ENCODE data around the gene CORO2B. TPM values are rescaled to one million over a fixed set of nuclear protein-coding genes. Genes with fewer than 3 reads are reported as not detected.

CORO2B gene
- total and polyA plus RNA-seq, 5 donors: 5.8 to 13.7 (median 11.1) TPM

DNA sequence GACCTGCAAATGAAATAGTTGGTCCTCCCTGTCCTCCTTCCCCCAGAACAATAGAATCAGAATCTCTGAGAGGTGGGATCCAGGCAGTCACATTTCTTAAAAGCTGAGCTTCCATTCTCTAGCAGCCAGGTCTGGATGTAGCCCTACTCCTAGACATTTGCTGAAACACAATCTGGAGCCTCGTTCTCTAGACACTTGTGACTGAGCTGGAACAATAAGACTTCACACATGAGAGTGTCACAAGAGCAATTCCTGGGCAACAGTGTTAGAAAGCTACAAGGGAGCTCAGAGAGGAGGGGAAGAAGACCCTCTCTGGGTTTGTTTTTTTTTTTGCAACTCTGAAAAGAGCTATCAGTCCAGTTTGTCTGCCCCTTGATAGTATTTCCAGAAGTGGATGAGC is 14.5 kb downstream of the CORO2B start:
- intact Hi-C loops (cut with DNase I): no loop called here
- no peaks in the 10 kb centered on the region for H3K27me3 ChIP-seq (ENCODE audit: control insufficient read depth, insufficient read depth)
- no peaks in the 10 kb centered on the region for H3K9me3 ChIP-seq (ENCODE audit: control insufficient read depth, low read length)
- peaks cover 6% of the 10 kb centered on the region for H3K4me1 ChIP-seq (ENCODE audit: control insufficient read depth, insufficient read depth, low read length)
- no peak overlapping the region for H3K4me3 ChIP-seq (ENCODE audit: low read length)
- 51% methylated on average over 1 of the region's 1 CpG for whole genome bisulfite sequencing
- H3K27ac ChIP-seq (ENCODE audit: low read length): no peak overlapping the region
- DNase-seq: no peak
- ATAC-seq: no peak

DNA sequence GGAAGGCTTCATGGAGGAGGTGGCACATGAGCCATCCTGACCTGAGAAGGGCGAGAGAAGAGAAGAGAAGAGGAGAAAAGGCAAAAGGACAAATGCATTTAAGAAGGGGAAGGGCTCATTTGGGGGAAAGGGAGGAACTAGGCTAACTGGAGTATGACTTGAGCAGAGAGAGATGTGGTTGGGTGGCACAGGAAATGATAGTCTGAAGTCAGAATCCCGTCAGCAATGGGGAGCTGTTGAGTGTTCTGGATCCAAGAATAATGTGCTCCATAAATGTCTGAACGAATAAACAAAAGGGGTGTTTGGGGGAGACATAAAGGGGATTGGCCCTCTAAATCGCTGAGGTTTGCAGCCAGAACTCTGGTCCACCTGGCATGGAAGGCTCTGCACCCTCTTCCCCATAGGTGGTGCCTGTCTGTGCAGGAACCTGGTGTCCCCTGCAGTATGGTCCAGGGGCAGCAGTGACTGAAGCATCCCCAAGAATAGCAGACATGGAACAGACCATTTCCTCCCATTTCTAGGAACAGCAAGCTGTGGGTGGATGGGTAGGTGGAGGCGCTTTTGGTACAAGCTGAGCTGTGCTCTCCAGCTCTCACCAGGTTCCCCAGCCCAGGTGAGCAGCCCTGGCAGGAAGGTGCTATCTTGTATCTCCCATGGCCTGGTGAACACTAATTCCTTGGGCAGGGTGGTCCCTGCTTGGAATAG is 15.2 kb downstream of the CORO2B start:
- ATAC-seq: no peak
- no peak overlapping the region for H3K4me3 ChIP-seq (ENCODE audit: low read length)
- no peak overlapping the region for H3K27ac ChIP-seq (ENCODE audit: low read length)
- intact Hi-C loops (cut with DNase I): no loop called here
- H3K4me1 ChIP-seq (ENCODE audit: control insufficient read depth, insufficient read depth, low read length): peaks cover 10% of the 10 kb centered on the region
- no peaks in the 10 kb centered on the region for H3K9me3 ChIP-seq (ENCODE audit: control insufficient read depth, low read length)
- no peaks in the 10 kb centered on the region for H3K27me3 ChIP-seq (ENCODE audit: control insufficient read depth, insufficient read depth)
- WGBS: 80% methylated on average over 5 of the region's 5 CpGs
- no peak for DNase-seq

DNA sequence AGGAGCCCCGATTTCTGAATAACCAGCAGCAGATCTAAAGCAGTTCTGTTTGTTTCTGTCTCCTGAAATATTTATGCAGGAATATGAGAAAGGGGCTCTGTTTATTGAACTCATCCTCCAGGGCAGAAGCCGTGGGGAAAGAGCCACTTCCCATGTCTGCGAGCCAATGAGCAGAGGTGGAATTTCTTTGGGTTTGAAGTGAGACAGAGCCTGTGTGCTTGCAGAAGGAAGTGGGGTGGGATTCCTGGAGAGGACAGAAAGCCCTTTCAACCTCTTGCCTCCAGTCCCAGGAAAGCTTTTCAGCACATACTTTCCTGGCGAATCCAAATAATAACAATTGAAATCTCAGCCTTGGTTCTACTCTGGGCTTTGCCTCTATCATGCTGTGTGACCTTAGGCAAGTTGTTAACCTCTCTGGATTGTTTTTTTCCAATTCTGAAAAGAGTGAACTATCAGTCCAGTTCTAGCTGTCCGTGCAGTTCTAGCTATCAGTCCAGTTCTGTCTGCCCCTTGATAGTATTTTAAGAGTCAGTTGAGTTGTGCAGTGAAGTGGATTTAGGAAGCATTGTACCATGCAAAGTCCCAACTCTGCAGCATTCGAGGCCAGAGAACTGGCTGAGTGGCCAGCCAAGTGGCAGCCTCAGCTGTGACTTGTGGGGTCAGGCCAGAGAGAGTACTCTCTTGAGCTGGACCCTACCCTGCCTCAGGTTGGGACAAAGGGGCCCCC is 15.9 kb downstream of the CORO2B start:
- no peak for DNase-seq
- no peak overlapping the region for H3K4me3 ChIP-seq (ENCODE audit: low read length)
- no peaks in the 10 kb centered on the region for H3K9me3 ChIP-seq (ENCODE audit: control insufficient read depth, low read length)
- intact Hi-C loops (cut with DNase I): no loop called here
- ATAC-seq: no peak
- peaks cover 11% of the 10 kb centered on the region for H3K4me1 ChIP-seq (ENCODE audit: control insufficient read depth, insufficient read depth, low read length)
- no peaks in the 10 kb centered on the region for H3K27me3 ChIP-seq (ENCODE audit: control insufficient read depth, insufficient read depth)
- WGBS: 53% methylated on average over 6 of the region's 6 CpGs
- H3K27ac ChIP-seq (ENCODE audit: low read length): no peak overlapping the region

DNA sequence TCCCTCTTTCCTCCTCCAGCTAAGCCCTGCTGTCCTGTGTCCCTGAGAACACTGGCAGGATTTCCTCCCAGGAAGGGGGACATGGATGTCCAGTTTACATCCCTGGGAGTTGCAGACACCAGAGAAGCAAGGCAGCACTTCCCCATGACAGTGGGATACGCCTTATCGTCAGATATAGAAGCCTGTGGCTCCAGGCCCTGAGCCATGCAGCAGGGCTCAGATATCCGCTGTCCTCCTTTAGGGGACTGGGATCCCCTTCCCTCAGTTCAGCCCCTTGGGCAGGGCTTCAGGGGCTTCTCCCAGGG is 16.4 kb downstream of the CORO2B start:
- H3K4me1 ChIP-seq (ENCODE audit: control insufficient read depth, insufficient read depth, low read length): peaks cover 14% of the 10 kb centered on the region
- no peak overlapping the region for H3K27ac ChIP-seq (ENCODE audit: low read length)
- ATAC-seq (no peak), DNase-seq (no peak)
- H3K9me3 ChIP-seq (ENCODE audit: control insufficient read depth, low read length): no peaks in the 10 kb centered on the region
- intact Hi-C loops (cut with DNase I): no loop called here
- no peak overlapping the region for H3K4me3 ChIP-seq (ENCODE audit: low read length)
- 59% methylated on average over 3 of the region's 3 CpGs for WGBS
- no peaks in the 10 kb centered on the region for H3K27me3 ChIP-seq (ENCODE audit: control insufficient read depth, insufficient read depth)

DNA sequence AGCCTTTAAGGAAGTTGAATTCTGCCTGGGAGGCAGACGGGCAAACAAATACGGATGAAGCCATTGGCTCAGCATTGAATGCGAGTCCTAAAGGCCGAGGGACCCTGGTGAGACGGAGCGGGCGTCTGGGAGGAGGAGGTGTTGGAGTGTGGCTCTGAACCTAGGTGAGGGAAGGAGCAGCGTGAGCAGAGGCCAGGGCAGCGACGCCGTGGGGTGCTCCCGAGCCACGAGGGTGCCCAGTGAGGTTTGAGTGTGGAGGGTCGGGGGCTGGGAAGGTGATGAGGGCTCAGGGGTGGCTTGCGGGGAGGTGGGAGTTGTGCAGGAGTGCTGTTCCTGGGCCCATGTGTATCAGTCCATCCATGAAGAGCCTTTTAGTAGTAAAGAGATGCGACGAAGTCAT is 17.0 kb downstream of the CORO2B start:
- no peak for ATAC-seq

DNA sequence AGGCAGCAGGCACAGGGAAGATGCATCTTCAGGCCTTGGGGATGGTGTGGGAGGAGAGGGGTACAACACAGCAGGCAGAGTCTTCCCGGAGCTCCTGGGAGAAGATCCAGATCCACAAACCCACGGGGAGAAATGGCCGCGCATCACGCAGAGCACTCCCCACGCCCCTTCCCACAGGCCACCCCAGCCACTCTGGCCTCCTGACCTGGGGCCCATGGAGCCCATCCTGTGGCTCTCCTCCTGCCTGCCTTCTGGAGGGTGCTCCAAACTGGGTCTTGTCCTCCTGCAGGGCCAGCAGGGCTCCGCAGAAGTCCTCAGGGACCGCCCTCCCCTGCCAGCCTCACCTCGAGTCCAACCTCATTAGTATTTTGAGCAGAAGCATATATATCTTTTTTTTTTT is 17.9 kb downstream of the CORO2B start:
- intact Hi-C loops (cut with DNase I): no loop called here
- 84% methylated on average over 9 of the region's 9 CpGs for WGBS
- ATAC-seq: no peak
- DNase-seq: no peak
- no peaks in the 10 kb centered on the region for H3K9me3 ChIP-seq (ENCODE audit: control insufficient read depth, low read length)
- no peak overlapping the region for H3K27ac ChIP-seq (ENCODE audit: low read length)
- H3K4me1 ChIP-seq (ENCODE audit: control insufficient read depth, insufficient read depth, low read length): peaks cover 25% of the 10 kb centered on the region
- no peaks in the 10 kb centered on the region for H3K27me3 ChIP-seq (ENCODE audit: control insufficient read depth, insufficient read depth)
- H3K4me3 ChIP-seq (ENCODE audit: low read length): no peak overlapping the region

More for the DNA sequence above, 17.0 kb downstream of the CORO2B start:
- Histone ChIP-seq H3K9me3 (ENCODE audit: control insufficient read depth, low read length) (no peaks in the 10 kb centered on the region), H3K27me3 (ENCODE audit: control insufficient read depth, insufficient read depth) (no peaks in the 10 kb centered on the region), H3K27ac (ENCODE audit: low read length) (no peak overlapping the region), H3K4me3 (ENCODE audit: low read length) (no peak overlapping the region), H3K4me1 (ENCODE audit: control insufficient read depth, insufficient read depth, low read length) (peaks cover 17% of the 10 kb centered on the region)
- intact Hi-C loops (cut with DNase I): no loop called here
- no peak for DNase-seq
- 94% methylated on average over 17 of the region's 17 CpGs for WGBS

DNA sequence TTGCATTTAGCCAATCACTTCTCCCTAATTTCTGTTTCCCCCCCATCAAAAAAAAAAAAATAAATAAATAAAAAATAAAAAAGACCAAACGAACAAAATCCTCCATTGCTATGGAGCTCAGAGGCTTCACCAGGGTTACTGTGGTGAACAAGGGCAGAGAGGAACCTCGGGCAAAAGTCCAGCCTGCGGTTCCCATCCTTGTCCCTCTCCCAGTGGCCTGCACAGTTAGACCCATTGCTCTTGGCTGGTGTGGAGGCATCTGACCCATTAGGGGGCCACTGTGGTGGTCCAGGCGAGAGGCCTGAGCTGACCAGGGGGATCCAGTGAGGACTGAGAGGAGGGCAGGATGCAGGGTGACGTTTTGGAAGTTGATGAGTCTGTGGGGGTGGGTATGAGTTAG is 18.8 kb downstream of the CORO2B start:
- Histone ChIP-seq H3K9me3 (ENCODE audit: control insufficient read depth, low read length) (no peaks in the 10 kb centered on the region), H3K4me3 (ENCODE audit: low read length) (no peak overlapping the region), H3K27ac (ENCODE audit: low read length) (no peak overlapping the region), H3K27me3 (ENCODE audit: control insufficient read depth, insufficient read depth) (no peaks in the 10 kb centered on the region), H3K4me1 (ENCODE audit: control insufficient read depth, insufficient read depth, low read length) (peaks cover 27% of the 10 kb centered on the region)
- intact Hi-C loops (cut with DNase I): no loop called here
- ATAC-seq: no peak
- DNase-seq: no peak
- 80% methylated on average over 5 of the region's 5 CpGs for WGBS

DNA sequence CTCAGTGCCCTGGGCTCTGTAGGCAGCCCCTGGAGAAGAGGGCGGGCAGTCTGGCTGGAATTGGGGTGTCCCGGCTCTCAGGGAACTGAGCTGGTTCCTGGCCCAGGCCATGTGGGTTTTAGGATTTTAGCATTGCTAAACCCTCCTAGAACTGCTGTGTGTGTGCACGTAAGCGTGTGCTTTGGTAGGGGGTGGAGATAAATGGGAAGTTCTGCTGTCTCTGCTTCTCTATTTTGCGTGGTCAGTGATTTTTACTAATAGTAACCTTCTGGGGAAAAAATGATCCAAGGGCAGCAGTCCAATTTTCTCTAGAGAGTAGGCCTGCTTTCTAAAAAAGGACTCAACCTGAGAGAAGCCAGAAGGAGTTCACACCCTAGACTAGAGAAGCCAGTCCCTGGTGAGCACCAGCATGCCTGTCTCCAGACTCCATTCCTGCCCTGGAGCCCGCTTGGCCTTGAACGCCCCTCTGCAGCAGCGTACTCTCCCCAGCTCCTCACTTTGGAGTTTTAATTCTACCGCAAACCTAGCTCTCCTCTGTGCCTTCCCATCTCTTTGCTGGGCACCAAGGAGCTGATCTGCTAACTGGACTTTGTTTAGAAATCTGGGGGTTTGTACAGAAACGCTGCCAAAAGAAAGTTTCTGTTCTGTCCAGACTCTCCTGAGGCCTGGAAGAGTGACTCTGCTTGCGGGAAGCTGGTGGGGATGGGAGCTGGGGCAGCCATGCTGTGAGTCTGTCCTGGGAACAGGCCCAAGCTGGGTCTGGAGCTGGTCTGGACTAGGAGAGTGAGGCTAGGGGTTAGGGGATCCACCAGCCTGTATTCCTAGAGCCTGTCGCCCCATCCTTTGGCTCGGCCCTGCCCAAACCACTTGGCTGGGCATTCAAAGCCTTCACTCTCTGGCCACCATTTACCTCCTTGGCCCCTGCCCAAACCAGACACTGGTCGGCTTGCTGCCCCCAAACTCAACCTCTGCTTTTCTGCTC is 19.7 kb downstream of the CORO2B start:
- H3K4me3 ChIP-seq (ENCODE audit: low read length): no peak overlapping the region
- 65% methylated on average over 14 of the region's 14 CpGs for WGBS
- DNase-seq (peak in 2 of 3 donors; percentile 56 to 80), ATAC-seq (peak; percentile 46 to 64)
- no peaks in the 10 kb centered on the region for H3K27me3 ChIP-seq (ENCODE audit: control insufficient read depth, insufficient read depth)
- no peaks in the 10 kb centered on the region for H3K9me3 ChIP-seq (ENCODE audit: control insufficient read depth, low read length)
- H3K4me1 ChIP-seq (ENCODE audit: control insufficient read depth, insufficient read depth, low read length): peaks cover 27% of the 10 kb centered on the region
- intact Hi-C loops (cut with DNase I): loop anchor here in 1 of 4 donors (2.0 kb wide), 1 partner anchor 14 kb away; no protein-coding TSS in a partner anchor
- H3K27ac ChIP-seq (ENCODE audit: low read length): peak overlapping the region; percentile 65

DNA sequence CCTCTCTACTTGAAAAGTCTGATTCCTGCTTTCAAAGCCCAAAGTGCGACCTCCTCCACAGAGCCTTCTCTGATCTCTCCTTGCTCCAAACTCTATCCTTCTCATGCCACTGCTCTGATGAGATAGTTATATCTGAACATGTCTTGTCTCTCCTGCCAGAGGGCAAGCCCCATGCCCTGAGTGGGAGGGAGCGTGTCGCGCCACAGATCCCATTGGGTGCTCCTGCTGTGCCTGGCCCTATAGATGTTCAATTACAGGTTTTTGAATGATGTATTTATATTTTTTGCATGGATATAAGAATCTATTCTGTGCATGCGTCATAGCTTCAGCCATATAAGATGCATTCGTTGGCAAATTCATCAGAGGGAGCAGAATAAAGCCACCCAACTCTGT is 20.4 kb downstream of the CORO2B start:
- WGBS: 88% methylated on average over 6 of the region's 6 CpGs
- Histone ChIP-seq H3K27me3 (ENCODE audit: control insufficient read depth, insufficient read depth) (no peaks in the 10 kb centered on the region), H3K4me3 (ENCODE audit: low read length) (no peak overlapping the region), H3K4me1 (ENCODE audit: control insufficient read depth, insufficient read depth, low read length) (peaks cover 24% of the 10 kb centered on the region), H3K27ac (ENCODE audit: low read length) (peak overlapping the region; percentile 41), H3K9me3 (ENCODE audit: control insufficient read depth, low read length) (no peaks in the 10 kb centered on the region)
- intact Hi-C loops (cut with DNase I): loop anchor here in 1 of 4 donors (2.0 kb wide), 1 partner anchor 14 kb away; no protein-coding TSS in a partner anchor
- no peak for ATAC-seq
- DNase-seq: no peak

DNA sequence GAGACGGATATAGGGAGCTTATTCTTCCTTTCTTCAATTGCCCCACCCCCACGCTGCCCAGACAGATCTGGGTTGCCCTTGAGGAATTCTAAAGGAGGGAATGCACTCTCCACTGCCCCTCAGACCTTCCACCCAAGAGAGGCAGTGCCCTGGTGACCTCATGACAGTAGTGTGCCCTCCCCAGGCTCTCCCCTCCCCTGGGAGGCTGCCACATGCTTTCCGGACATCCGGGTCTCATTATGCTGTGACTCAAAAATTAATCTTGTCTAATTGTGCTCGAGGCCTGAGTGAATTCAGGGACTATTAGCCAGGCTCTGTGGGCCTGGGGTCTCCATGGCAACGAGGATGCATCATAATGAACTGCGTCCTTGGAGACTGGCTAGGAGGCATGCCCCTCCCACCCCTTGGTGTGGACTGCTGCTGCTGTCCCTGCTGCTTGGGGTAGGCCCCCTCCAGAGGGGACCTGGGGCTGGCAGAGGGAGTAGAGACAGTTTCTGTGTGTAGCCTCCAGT is 20.8 kb downstream of the CORO2B start:
- ATAC-seq (peak in 1 of 2 donors; percentile 5), DNase-seq (peak; percentile 65 to 76 (median 69))
- peak overlapping the region; percentile 2 for H3K27ac ChIP-seq (ENCODE audit: low read length)
- intact Hi-C loops (cut with DNase I): loop anchor here in 1 of 4 donors (2.0 kb wide), 1 partner anchor 15 kb away; no protein-coding TSS in a partner anchor
- H3K4me1 ChIP-seq (ENCODE audit: control insufficient read depth, insufficient read depth, low read length): peaks cover 24% of the 10 kb centered on the region
- 51% methylated on average over 7 of the region's 7 CpGs for WGBS
- H3K27me3 ChIP-seq (ENCODE audit: control insufficient read depth, insufficient read depth): no peaks in the 10 kb centered on the region
- H3K4me3 ChIP-seq (ENCODE audit: low read length): no peak overlapping the region
- H3K9me3 ChIP-seq (ENCODE audit: control insufficient read depth, low read length): no peaks in the 10 kb centered on the region

All from right cardiac atrium (tissue), 5 donors.